H1 (cell line): ENCODE data around the gene WDR37. TPM values are rescaled to one million over a fixed set of nuclear protein-coding genes. Genes with fewer than 3 reads are reported as not detected.

Experiments
- CTCF ChIA-PET: fragments of 300-600 bp; sonication (Branson Sonifier 250); formaldehyde crosslinking; loops from one replicate; lab custom pipeline; 2021; ENCODE audit not compliant: partially characterized antibody; lab: Charles Lee
- POLR2A ChIA-PET: fragments of 300-600 bp; sonication (Branson Sonifier 250); formaldehyde crosslinking; loops from one replicate; lab custom pipeline; 2021; ENCODE audit warnings: inconsistent platforms; ENCODE audit not compliant: partially characterized antibody; lab: Charles Lee
- DNase-seq, 2 experiments: peaks; one replicate each; pipeline versions ENCODE4 v3.0.0 to v3.0.0-alpha.2; 2010 to 2022; ENCODE audit warnings: low spot score in 2 of 2, low read depth in 1 of 2, mixed read lengths in 1 of 2
- FAIRE-seq: peaks from 2 replicates; lab custom pipeline; 2011; peaks lifted over from hg19 to GRCh38; lab: Jason Lieb, UNC
- H2AFZ ChIP-seq: 2 replicates; pipeline ENCODE4 v1.8.1; 2012; ENCODE audit warnings: low read length, inconsistent platforms
- H2AK5ac ChIP-seq: 2 replicates; pipeline ENCODE4 v1.6.1; 2013; ENCODE audit warnings: low read depth, low read length
- H2BK120ac ChIP-seq: replicated peaks from 2 replicates; pipeline ENCODE3; 2013; ENCODE audit warnings: low read depth, low read length, inconsistent platforms
- H2BK12ac ChIP-seq: 2 replicates; pipeline ENCODE4 v1.6.1; 2013; ENCODE audit warnings: low read depth, low read length
- H2BK15ac ChIP-seq: 2 replicates; pipeline ENCODE4 v1.6.1; 2013; ENCODE audit warnings: low read length
- H2BK20ac ChIP-seq: 2 replicates; pipeline ENCODE4 v1.6.1; 2013; ENCODE audit warnings: low read length
- H2BK5ac ChIP-seq: 2 replicates; pipeline ENCODE4 v1.6.1; 2013; ENCODE audit warnings: low read depth, low read length
- H3K14ac ChIP-seq: 2 replicates; pipeline ENCODE4 v1.6.1; 2013; ENCODE audit warnings: inconsistent platforms; ENCODE audit not compliant: insufficient read length
- H3K18ac ChIP-seq: 2 replicates; pipeline ENCODE4 v1.6.1; 2013; ENCODE audit warnings: low read length; ENCODE audit errors: extremely low read depth
- H3K23ac ChIP-seq: 2 replicates; pipeline ENCODE4 v1.6.1; 2013; ENCODE audit warnings: inconsistent platforms; ENCODE audit not compliant: insufficient read length
- H3K23me2 ChIP-seq: 2 replicates; pipeline ENCODE4 v1.6.1; 2013; ENCODE audit warnings: low read depth, low read length
- H3K27ac ChIP-seq: 2 replicates; pipeline ENCODE4 v1.6.1; 2011; ENCODE audit warnings: low read depth, low read length, inconsistent platforms
- H3K27me3 ChIP-seq, 4 experiments: replicated peaks in 1 of 4; 1 replicate in 1 of 4; 2 replicates in 3 of 4; pipeline versions ENCODE4 v1.6.1 to v1.8.1; 2011 to 2013; ENCODE audit warnings: low read length in 3 of 4, mild to moderate bottlenecking in 3 of 4, inconsistent platforms in 2 of 4, mixed read lengths in 2 of 4, moderate library complexity in 1 of 4; ENCODE audit not compliant: control insufficient read depth in 3 of 4, insufficient read depth in 3 of 4; ENCODE audit errors: extremely low read depth in 1 of 4
- H3K36me3 ChIP-seq, 4 experiments: 2 replicates each; pipeline versions ENCODE4 v1.6.1 to v1.8.1; 2011 to 2013; ENCODE audit warnings: mild to moderate bottlenecking in 4 of 4, low read length in 3 of 4, moderate library complexity in 2 of 4, control low read depth in 1 of 4, inconsistent platforms in 1 of 4; ENCODE audit not compliant: insufficient read depth in 4 of 4, control insufficient read depth in 2 of 4
- H3K4ac ChIP-seq: replicated peaks from 2 replicates; pipeline ENCODE3; 2013; ENCODE audit warnings: low read length, low read depth, mixed read lengths, inconsistent platforms; ENCODE audit not compliant: insufficient read length
- H3K4me1 ChIP-seq, 4 experiments: replicated peaks in 1 of 4; 1 replicate in 1 of 4; 2 replicates in 3 of 4; pipeline versions ENCODE4 v1.6.1 to v1.8.1; 2011 to 2013; ENCODE audit warnings: low read length in 3 of 4, inconsistent platforms in 2 of 4, mixed read lengths in 1 of 4; ENCODE audit not compliant: insufficient read depth in 4 of 4, control insufficient read depth in 3 of 4
- H3K4me2 ChIP-seq, 2 experiments: 2 replicates each; pipeline versions ENCODE4 v1.6.1 to v1.8.1; 2011 to 2013; ENCODE audit warnings: low read depth in 2 of 2, low read length in 2 of 2, control low read depth in 1 of 2, inconsistent platforms in 1 of 2, mild to moderate bottlenecking in 1 of 2; ENCODE audit not compliant: insufficient read depth in 1 of 2
- H3K4me3 ChIP-seq, 4 experiments: fragments of 200-600, 300-600 bp in 1 of 4; sonication (generic), shearing (Covaris generic), sonication (Bioruptor Twin) in 1 of 4; 2 replicates each; pipeline versions ENCODE4 v1.5.1 to v1.8.1; 2011 to 2016; ENCODE audit warnings: low read length in 4 of 4, low read depth in 3 of 4, control low read depth in 2 of 4, inconsistent platforms in 2 of 4, mild to moderate bottlenecking in 2 of 4, mixed read lengths in 1 of 4, moderate library complexity in 1 of 4; ENCODE audit not compliant: insufficient read depth in 2 of 4; ENCODE audit errors: extremely low read depth in 1 of 4
- H3K56ac ChIP-seq: replicated peaks from 2 replicates; pipeline ENCODE3; 2013; ENCODE audit warnings: low read depth, mild to moderate bottlenecking, mixed read lengths, low read length, inconsistent platforms; ENCODE audit not compliant: insufficient read length
- H3K79me1 ChIP-seq: 2 replicates; pipeline ENCODE4 v1.6.1; 2013; ENCODE audit warnings: low read depth, low read length, control low read depth
- H3K79me2 ChIP-seq, 2 experiments: 2 replicates each; pipeline versions ENCODE4 v1.6.1 to v1.8.1; 2012 to 2013; ENCODE audit warnings: low read length in 2 of 2, mild to moderate bottlenecking in 2 of 2, inconsistent platforms in 1 of 2; ENCODE audit not compliant: insufficient read depth in 2 of 2, control insufficient read depth in 1 of 2
- H3K9ac ChIP-seq, 4 experiments: replicated peaks in 1 of 4; 1 replicate in 1 of 4; 2 replicates in 3 of 4; pipeline versions ENCODE4 v1.6.1 to v1.8.1; 2011 to 2013; ENCODE audit warnings: low read depth in 3 of 4, low read length in 3 of 4, control low read depth in 2 of 4, mild to moderate bottlenecking in 2 of 4, moderate library complexity in 2 of 4, inconsistent platforms in 1 of 4; ENCODE audit errors: extremely low read depth in 1 of 4
- H3K9me3 ChIP-seq, 2 experiments: 2 replicates each; pipeline versions ENCODE4 v1.6.1 to v1.8.1; 2012 to 2013; ENCODE audit warnings: mild to moderate bottlenecking in 2 of 2, moderate library complexity in 2 of 2, control low read depth in 1 of 2, inconsistent platforms in 1 of 2, low read depth in 1 of 2, low read length in 1 of 2, mixed read lengths in 1 of 2; ENCODE audit not compliant: insufficient read depth in 2 of 2
- H4K20me1 ChIP-seq, 2 experiments: replicated peaks in 1 of 2; 2 replicates each; pipeline versions ENCODE3 to v1.8.1; 2011 to 2013; ENCODE audit warnings: inconsistent platforms in 2 of 2, low read length in 2 of 2, mild to moderate bottlenecking in 1 of 2; ENCODE audit not compliant: insufficient read depth in 2 of 2, control insufficient read depth in 1 of 2
- H4K5ac ChIP-seq: 2 replicates; pipeline ENCODE4 v1.6.1; 2013; ENCODE audit warnings: low read length, low read depth, mixed read lengths, inconsistent platforms; ENCODE audit not compliant: insufficient read length
- H4K8ac ChIP-seq: 2 replicates; pipeline ENCODE4 v1.8.0; 2013; ENCODE audit warnings: mild to moderate bottlenecking, moderate library complexity, low read length, inconsistent platforms; ENCODE audit not compliant: insufficient read depth; ENCODE audit errors: extremely low read depth
- H4K91ac ChIP-seq: replicated peaks from 2 replicates; pipeline ENCODE3; 2013; ENCODE audit warnings: low read length, mixed read lengths, inconsistent platforms; ENCODE audit not compliant: insufficient read length
- ATF2 ChIP-seq: IDR thresholded peaks from 2 replicates; pipeline ENCODE4 v1.6.1; 2012; ENCODE audit warnings: low read length, inconsistent platforms
- NANOG ChIP-seq: IDR thresholded peaks from 2 replicates; pipeline ENCODE4 v1.6.1; 2011; ENCODE audit warnings: low read length, low read depth, mild to moderate bottlenecking, inconsistent platforms; ENCODE audit not compliant: insufficient read depth, poor library complexity, severe bottlenecking
- SIX5 ChIP-seq: IDR thresholded peaks from 2 replicates; pipeline ENCODE4 v1.6.1; 2011; ENCODE audit warnings: mild to moderate bottlenecking, low read depth, low read length
- WGBS, 2 experiments: shearing (Covaris generic) in 1 of 2; methylation state at CpG; one replicate each; pipeline versions ENCODE4 v1.1.6 to v1.1.7; 2013 to 2015; ENCODE audit warnings: low lambda C conversion rate in 2 of 2, mixed read lengths in 2 of 2, inconsistent platforms in 1 of 2, low coverage in 1 of 2, missing lambda C conversion rate in 1 of 2; ENCODE audit not compliant: insufficient replicate concordance in 2 of 2, insufficient coverage in 1 of 2, insufficient read length in 1 of 2; ENCODE audit errors: extremely low coverage in 1 of 2, missing lambda C conversion rate in 1 of 2; 5-methylcytosine and 5-hydroxymethylcytosine counted together
- polyA plus RNA-seq, 7 experiments: library from polyadenylated mRNA; depleted of rRNA in 3 of 7; stranded (reverse) in 5 of 7; unstranded in 2 of 7; fragments of >200 nt in 5 of 7; fragments of 200-250 nt in 2 of 7; gene quantifications; 1 replicate in 5 of 7; 2 replicates in 1 of 7; 4 replicates in 1 of 7; pipeline versions ENCODE4 v1.2.1 to v1.2.3, GENCODE V29; 2011 to 2013; ENCODE audit warnings: missing spikeins in 2 of 7, mixed read lengths in 2 of 7
- total RNA-seq: library from RNA; stranded (reverse); fragmentation: NEBNext Ultra II Directional; extraction: Animal tissue kit (Norgen Biotek cat#: 25700); gene quantifications from 2 replicates; pipeline ENCODE4 v1.2.1, GENCODE V29; 2021

Gene WDR37
- total and polyA plus RNA-seq, 2 of the 8 experiments (the other 6 are each of a cell fraction or from before 2014, with no cell fraction given), result 9.6 to 12.0 TPM

GRCh38 chr10:1117651-1118050, 61.5 kb downstream of the WDR37 start:
- H3K4me2 ChIP-seq, result no peak overlapping the region
- no peak overlapping the region for H3K14ac ChIP-seq
- H3K27me3 ChIP-seq, result no peaks in the 10 kb centered on the region
- peaks cover 5% of the 10 kb centered on the region for H3K79me1 ChIP-seq
- H4K8ac ChIP-seq, result no peak overlapping the region; the same call in 1 of the 2 replicates
- peaks cover 2 to 3% of the 10 kb centered on the region in 2 experiments for H4K20me1 ChIP-seq
- H2AFZ ChIP-seq, result no peak overlapping the region
- H3K9me3 ChIP-seq, result no peaks in the 10 kb centered on the region
- H2AK5ac ChIP-seq, result no peak overlapping the region
- peaks cover 0 to 14% (median 3%) of the 10 kb centered on the region in 4 experiments; a peak in 4 of 8 replicates for H3K36me3 ChIP-seq
- 86% methylated on average over 13 of the region's 14 CpGs; no CpG with 5 or more reads in 1 of the 2 experiments for WGBS, 2 experiments
- no peak overlapping the region for H2BK5ac ChIP-seq
- TF ChIP-seq ATF2 (no peak), SIX5 (no peak), NANOG (no peak)
- TF ChIP-seq, all 59 proteins: peak for 0
- no peak overlapping the region for H3K9ac ChIP-seq
- H2BK20ac ChIP-seq, result no peak overlapping the region
- no peak overlapping the region for H2BK12ac ChIP-seq
- no peak overlapping the region for H2BK120ac ChIP-seq
- H3K4ac ChIP-seq, result no peak overlapping the region
- no peak overlapping the region for H3K56ac ChIP-seq
- DNase-seq (no peak), FAIRE-seq (no peak)
- no peak overlapping the region for H3K23ac ChIP-seq
- H3K18ac ChIP-seq, result no peak overlapping the region
- peaks cover 0 to 6% (median 3%) of the 10 kb centered on the region in 4 experiments; a peak in 3 of 7 replicates for H3K4me1 ChIP-seq
- POLR2A ChIA-PET, result no interaction called here
- no peak overlapping the region for H3K4me3 ChIP-seq
- H3K23me2 ChIP-seq, result no peaks in the 10 kb centered on the region
- no peaks in the 10 kb centered on the region for H3K79me2 ChIP-seq
- no peak overlapping the region for H4K5ac ChIP-seq
- CTCF ChIA-PET, result interaction anchor here (0.6 kb wide), 1 partner anchor 48 kb away, joined by 3 read pairs; no protein-coding TSS in a partner anchor
- H3K27ac ChIP-seq, result no peak overlapping the region
- H2BK15ac ChIP-seq, result no peak overlapping the region
- H4K91ac ChIP-seq, result no peak overlapping the region
